Activated naive CD4-positive, alpha-beta T cell treated with anti-CD3 and anti-CD28 coated beads, Interleukin-2, amount 50 U/mL, for 72 hours (primary cell): ENCODE results near the gene MRPS34. TPM values are rescaled to one million over a fixed set of nuclear protein-coding genes. Genes with fewer than 3 reads are reported as not detected.
"Not testable (repeated sequence)": the region's sequence is repeated elsewhere in the genome, so short reads cannot be mapped to it uniquely, and the experiment has no call there.

Experiments
- ATAC-seq, 2 donors: fragments of 150-1000 bp; cut with Tn5 transposase; 2 replicates each; pipeline ENCODE4 v1.10.0; 2021; ENCODE audit warnings: mild to moderate bottlenecking in 2 of 2, moderate library complexity in 2 of 2
- DNase-seq, 2 donors: peaks; one replicate each; pipeline ENCODE4 v3.0.0; 2021 to 2022; ENCODE audit warnings: low spot score in 2 of 2
- H3K27ac Mint-ChIP-seq, 2 donors: one replicate each; pipeline ENCODE4 v1.8.0; 2022; ENCODE audit warnings: mild to moderate bottlenecking in 2 of 2, mixed read lengths in 2 of 2
- H3K36me3 Mint-ChIP-seq, 2 donors: one replicate each; pipeline ENCODE4 v1.8.0; 2022; ENCODE audit warnings: mixed read lengths in 2 of 2
- H3K9me3 Mint-ChIP-seq, 2 donors: one replicate each; pipeline ENCODE4 v1.8.0; 2022; ENCODE audit warnings: mixed read lengths in 2 of 2
- total RNA-seq, 2 donors: library from RNA; stranded (reverse); gene quantifications; one replicate each; pipeline ENCODE4 v1.2.3, GENCODE V29; 2022

Gene MRPS34
- total RNA-seq, 2 donors from 2014 or later, result 106 to 180 TPM

- no peaks in the 10 kb centered on the region for H3K9me3 Mint-ChIP-seq
- no peak overlapping the region for H3K27ac Mint-ChIP-seq
- DNase-seq (no peak), ATAC-seq (no peak)
- H3K36me3 Mint-ChIP-seq, result peaks cover 0 to 7% of the 10 kb centered on the region in 2 donors
Observed at GRCh38 chr16:1808691-1809090, 35.8 kb upstream of the MRPS34 start.

- H3K9me3 Mint-ChIP-seq, result no peaks in the 10 kb centered on the region
- DNase-seq (no peak), ATAC-seq (no peak)
- peaks cover 0 to 7% of the 10 kb centered on the region in 2 donors for H3K36me3 Mint-ChIP-seq
- H3K27ac Mint-ChIP-seq, result no peak overlapping the region
Observed at GRCh38 chr16:1807626-1808025, 34.7 kb upstream of the MRPS34 start.

- Mint-ChIP-seq H3K36me3 (peaks cover 0 to 38% of the 10 kb centered on the region in 2 donors), H3K27ac (no peak overlapping the region), H3K9me3 (peaks cover 0 to 16% of the 10 kb centered on the region in 2 donors)
- DNase-seq (no peak), ATAC-seq (no peak)
Observed at GRCh38 chr16:1800701-1801100, 27.8 kb upstream of the MRPS34 start.

GRCh38 chr16:1799263-1799662, 26.3 kb upstream of the MRPS34 start:
- not testable (repeated sequence) for DNase-seq, H3K27ac Mint-ChIP-seq, ATAC-seq
- Mint-ChIP-seq H3K36me3 (peaks cover 0 to 38% of the 10 kb centered on the region in 2 donors), H3K9me3 (peaks cover 0 to 16% of the 10 kb centered on the region in 2 donors)

- DNase-seq (no peak), ATAC-seq (no peak)
- Mint-ChIP-seq H3K9me3 (peaks cover 0 to 16% of the 10 kb centered on the region in 2 donors), H3K27ac (no peak overlapping the region), H3K36me3 (peaks cover 0 to 30% of the 10 kb centered on the region in 2 donors)
Observed at GRCh38 chr16:1794908-1795666, 22.2 kb upstream of the MRPS34 start.

- Mint-ChIP-seq H3K36me3 (peaks cover 0 to 22% of the 10 kb centered on the region in 2 donors), H3K27ac (no peak overlapping the region), H3K9me3 (peaks cover 0 to 12% of the 10 kb centered on the region in 2 donors)
- DNase-seq (no peak), ATAC-seq (peak in 1 of 2 donors; percentile 5)
Observed at GRCh38 chr16:1794221-1794871, 21.4 kb upstream of the MRPS34 start.

- ATAC-seq (peak; percentile 9 to 11), DNase-seq (no peak)
- Mint-ChIP-seq H3K27ac (no peak within 1 kb of the TSS), H3K9me3 (peaks cover 0 to 7% of the 10 kb centered on the region in 2 donors), H3K36me3 (peaks cover 0 to 16% of the 10 kb centered on the region in 2 donors)
Observed at GRCh38 chr16:1793578-1794220, 20.8 kb upstream of the MRPS34 start, which contains the start of gene IGFALS. Gene IGFALS (minus strand): TSS chr16:1793705. CDS start chr16:1793652, 53 bp downstream.

GRCh38 chr16:1792836-1793577, 20.1 kb upstream of the MRPS34 start:
- Mint-ChIP-seq H3K36me3 (peaks cover 0 to 15% of the 10 kb centered on the region in 2 donors), H3K9me3 (peaks cover 0 to 7% of the 10 kb centered on the region in 2 donors), H3K27ac (no peak overlapping the region)
- no peak for ATAC-seq
- DNase-seq, result no peak

- peaks cover 0 to 5% of the 10 kb centered on the region in 2 donors for H3K9me3 Mint-ChIP-seq
- no peak for DNase-seq
- no peak for ATAC-seq
- H3K27ac Mint-ChIP-seq, result no peak overlapping the region
- H3K36me3 Mint-ChIP-seq, result peaks cover 0 to 6% of the 10 kb centered on the region in 2 donors
Observed at GRCh38 chr16:1791943-1792812, 19.2 kb upstream of the MRPS34 start.

- H3K36me3 Mint-ChIP-seq, result no peaks in the 10 kb centered on the region
- H3K9me3 Mint-ChIP-seq, result no peaks in the 10 kb centered on the region
- DNase-seq, result no peak
- ATAC-seq, result no peak
- H3K27ac Mint-ChIP-seq, result no peak overlapping the region
Observed at GRCh38 chr16:1791256-1791942, 18.5 kb upstream of the MRPS34 start.

- Mint-ChIP-seq H3K9me3 (no peaks in the 10 kb centered on the region), H3K36me3 (no peaks in the 10 kb centered on the region), H3K27ac (no peak overlapping the region)
- no peak for DNase-seq
- ATAC-seq, result no peak
Observed at GRCh38 chr16:1790611-1791255, 17.8 kb upstream of the MRPS34 start.

- no peak for DNase-seq
- Mint-ChIP-seq H3K27ac (no peak overlapping the region), H3K9me3 (no peaks in the 10 kb centered on the region), H3K36me3 (no peaks in the 10 kb centered on the region)
- ATAC-seq, result no peak
Observed at GRCh38 chr16:1790261-1790610, 17.3 kb upstream of the MRPS34 start.

GRCh38 chr16:1789643-1790045, 16.7 kb upstream of the MRPS34 start:
- Mint-ChIP-seq H3K9me3 (no peaks in the 10 kb centered on the region), H3K27ac (no peak overlapping the region), H3K36me3 (no peaks in the 10 kb centered on the region)
- DNase-seq, result no peak
- no peak for ATAC-seq

GRCh38 chr16:1788708-1789100, 15.8 kb upstream of the MRPS34 start:
- H3K36me3 Mint-ChIP-seq, result no peaks in the 10 kb centered on the region
- ATAC-seq (no peak), DNase-seq (no peak)
- H3K27ac Mint-ChIP-seq, result peak overlapping the region in 1 of 2 donors; percentile 4
- no peaks in the 10 kb centered on the region for H3K9me3 Mint-ChIP-seq
